Neural cell (in vitro differentiated cells): Measurements from ENCODE around the gene ST14. TPM values are rescaled to one million over a fixed set of nuclear protein-coding genes. Genes with fewer than 3 reads are reported as not detected.
"Not testable (repeated sequence)": the region's sequence is repeated elsewhere in the genome, so short reads cannot be mapped to it uniquely, and the experiment has no call there.

Experiments
- H2AFZ ChIP-seq: fragments of 200-600, 300-800 bp; sonication (generic), shearing (Covaris generic); 2 replicates; pipeline ENCODE4 v1.6.0; 2014; ENCODE audit warnings: low read depth, mild to moderate bottlenecking, antibody characterized with exemption, low read length, moderate library complexity
- H3F3A ChIP-seq: fragments of 200-600 bp; shearing (Covaris generic); 2 replicates; pipeline ENCODE4 v1.6.1; 2016; ENCODE audit warnings: mild to moderate bottlenecking, moderate library complexity, mixed read lengths, antibody characterized with exemption, low read length; ENCODE audit not compliant: insufficient read depth, poor library complexity, severe bottlenecking
- H3K27ac ChIP-seq: fragments of 200-600, 300-800 bp; sonication (generic), shearing (Covaris generic); 2 replicates; pipeline ENCODE4 v1.5.1; 2014; ENCODE audit warnings: mild to moderate bottlenecking, low read length, moderate library complexity
- H3K27me3 ChIP-seq: fragments of 300-800, 200-600 bp; sonication (generic), shearing (Covaris generic); 2 replicates; pipeline ENCODE4 v1.6.0; 2014; ENCODE audit warnings: mild to moderate bottlenecking, low read depth, low read length, moderate library complexity; ENCODE audit not compliant: insufficient read depth
- H3K36me3 ChIP-seq: fragments of 300-800, 200-600 bp; sonication (generic), shearing (Covaris generic); 2 replicates; pipeline ENCODE4 v1.5.1; 2014; ENCODE audit warnings: mild to moderate bottlenecking, antibody characterized with exemption, low read length, moderate library complexity; ENCODE audit not compliant: insufficient read depth
- H3K4me2 ChIP-seq: fragments of 300-800, 200-600 bp; sonication (generic), shearing (Covaris generic); 2 replicates; pipeline ENCODE4 v1.6.0; 2014; ENCODE audit warnings: mild to moderate bottlenecking, low read length
- H3K4me3 ChIP-seq: fragments of 300-800, 200-600 bp; sonication (generic), shearing (Covaris generic); 2 replicates; pipeline ENCODE4 v1.5.1; 2014; ENCODE audit warnings: mild to moderate bottlenecking, low read length, moderate library complexity
- H3K79me2 ChIP-seq: fragments of 200-600 bp; shearing (Covaris generic); replicated peaks from 2 replicates; pipeline ENCODE4 v1.6.0; 2014; ENCODE audit warnings: mild to moderate bottlenecking, low read length, moderate library complexity; ENCODE audit not compliant: insufficient read depth
- H3K9ac ChIP-seq: fragments of 300-800, 200-600 bp; sonication (generic), shearing (Covaris generic); 2 replicates; pipeline ENCODE4 v1.6.1; 2016; ENCODE audit warnings: mild to moderate bottlenecking, low read length, mixed read lengths
- H3K9me2 ChIP-seq: fragments of 200-600 bp; shearing (Covaris generic); 2 replicates; pipeline ENCODE4 v1.6.1; 2016; ENCODE audit warnings: mild to moderate bottlenecking, low read length, mixed read lengths; ENCODE audit not compliant: insufficient read depth
- H3K9me3 ChIP-seq: fragments of 200-600, 300-800 bp; sonication (generic), shearing (Covaris generic); 2 replicates; pipeline ENCODE4 v1.6.1; 2016; ENCODE audit warnings: mild to moderate bottlenecking, mixed run types, low read length, moderate library complexity, mixed read lengths
- H4K20me1 ChIP-seq: fragments of 200-600 bp; shearing (Covaris generic); 2 replicates; pipeline ENCODE4 v1.6.1; 2016; ENCODE audit warnings: mild to moderate bottlenecking, mixed run types; ENCODE audit not compliant: insufficient read depth
- CTCF ChIP-seq: fragments of 450-650 bp; IDR thresholded peaks from 2 replicates; pipeline ENCODE4 v1.5.1; 2014; ENCODE audit warnings: antibody characterized with exemption, mild to moderate bottlenecking, moderate library complexity; ENCODE audit not compliant: poor library complexity, severe bottlenecking
- EP300 ChIP-seq: fragments of 450-650 bp; conservative IDR thresholded peaks from 2 replicates; pipeline ENCODE4 v1.6.1; 2014; ENCODE audit warnings: antibody characterized with exemption, mild to moderate bottlenecking, moderate library complexity; ENCODE audit not compliant: poor library complexity, severe bottlenecking
- EZH2 ChIP-seq: fragments of 200-600, 300-800 bp; shearing (Covaris generic), sonication (generic); IDR thresholded peaks from 2 replicates; pipeline ENCODE4 v1.6.1; 2014; ENCODE audit warnings: antibody characterized with exemption, low read length, borderline replicate concordance, mild to moderate bottlenecking; ENCODE audit not compliant: insufficient read depth, poor library complexity, severe bottlenecking
- MXI1 ChIP-seq: fragments of 450-650 bp; conservative IDR thresholded peaks from 2 replicates; pipeline ENCODE4 v1.6.1; 2014; ENCODE audit warnings: antibody characterized with exemption, mild to moderate bottlenecking; ENCODE audit not compliant: poor library complexity, severe bottlenecking
- POLR2AphosphoS5 ChIP-seq: IDR thresholded peaks from 2 replicates; pipeline ENCODE4 v1.6.1; 2012
- RAD21 ChIP-seq: fragments of 450-650 bp; conservative IDR thresholded peaks from 2 replicates; pipeline ENCODE4 v1.6.1; 2014; ENCODE audit warnings: antibody characterized with exemption, mild to moderate bottlenecking, moderate library complexity
- SMC3 ChIP-seq: fragments of 450-650 bp; conservative IDR thresholded peaks from 2 replicates; pipeline ENCODE4 v1.6.1; 2014; ENCODE audit warnings: antibody characterized with exemption, mild to moderate bottlenecking, moderate library complexity; ENCODE audit not compliant: poor library complexity
- TAF1 ChIP-seq: IDR thresholded peaks from 2 replicates; pipeline ENCODE4 v1.6.1; 2012; ENCODE audit warnings: low read depth
- polyA plus RNA-seq: library from polyadenylated mRNA; depleted of rRNA; stranded (reverse); fragments of >200 nt; gene quantifications from 2 replicates; pipeline ENCODE4 v1.2.3, GENCODE V29; 2014
- TF ChIP-seq, protein P1 (sequence below): IDR thresholded peaks from 2 replicates; pipeline ENCODE4 v1.6.1; 2012; ENCODE audit warnings: borderline replicate concordance

The ST14 gene
- polyA plus RNA-seq, 1 donor from 2014 or later: not detected

- no peak overlapping the region for H3K9ac ChIP-seq
- TF ChIP-seq CTCF (no peak), EP300 (no peak), RAD21 (no peak), POLR2AphosphoS5 (no peak), EZH2 (no peak), TAF1 (no peak)
- no peaks in the 10 kb centered on the region for H3K9me3 ChIP-seq
- no peak overlapping the region for H3K4me3 ChIP-seq
- no peaks in the 10 kb centered on the region for H3K27me3 ChIP-seq
- H3K36me3 ChIP-seq: no peaks in the 10 kb centered on the region
- H3K4me2 ChIP-seq: no peak overlapping the region
- H3K79me2 ChIP-seq: no peaks in the 10 kb centered on the region
- no peak overlapping the region for H3K27ac ChIP-seq
- no peaks in the 10 kb centered on the region for H4K20me1 ChIP-seq
- no peaks in the 10 kb centered on the region for H3F3A ChIP-seq
- H3K9me2 ChIP-seq: no peaks in the 10 kb centered on the region
- H2AFZ ChIP-seq: no peak overlapping the region
Measured at GRCh38 chr11:130191896-130192295, 32.3 kb downstream of the ST14 start.

GRCh38 chr11:130192845-130193267 lies 33.3 kb downstream of the ST14 start:
- no peaks in the 10 kb centered on the region for H3F3A ChIP-seq
- H3K27me3 ChIP-seq: no peaks in the 10 kb centered on the region
- H3K27ac ChIP-seq: no peak overlapping the region
- no peaks in the 10 kb centered on the region for H3K9me2 ChIP-seq
- no peaks in the 10 kb centered on the region for H3K79me2 ChIP-seq
- no peaks in the 10 kb centered on the region for H4K20me1 ChIP-seq
- no peak overlapping the region for H3K9ac ChIP-seq
- no peak overlapping the region for H3K4me2 ChIP-seq
- no peak overlapping the region for H3K4me3 ChIP-seq
- no peak overlapping the region for H2AFZ ChIP-seq
- no peaks in the 10 kb centered on the region for H3K9me3 ChIP-seq
- TF ChIP-seq EP300 (no peak), MXI1 (no peak), RAD21 (no peak)
- no peaks in the 10 kb centered on the region for H3K36me3 ChIP-seq

- not testable (repeated sequence) for H4K20me1 ChIP-seq, H3K4me2 ChIP-seq, H3K27ac ChIP-seq, H3K4me3 ChIP-seq, H3K9me2 ChIP-seq, H3K79me2 ChIP-seq, H3K9me3 ChIP-seq, H3K9ac ChIP-seq, H2AFZ ChIP-seq, H3K27me3 ChIP-seq, H3F3A ChIP-seq, H3K36me3 ChIP-seq
Measured at GRCh38 chr11:130193551-130193950, 34.0 kb downstream of the ST14 start.

DNA sequence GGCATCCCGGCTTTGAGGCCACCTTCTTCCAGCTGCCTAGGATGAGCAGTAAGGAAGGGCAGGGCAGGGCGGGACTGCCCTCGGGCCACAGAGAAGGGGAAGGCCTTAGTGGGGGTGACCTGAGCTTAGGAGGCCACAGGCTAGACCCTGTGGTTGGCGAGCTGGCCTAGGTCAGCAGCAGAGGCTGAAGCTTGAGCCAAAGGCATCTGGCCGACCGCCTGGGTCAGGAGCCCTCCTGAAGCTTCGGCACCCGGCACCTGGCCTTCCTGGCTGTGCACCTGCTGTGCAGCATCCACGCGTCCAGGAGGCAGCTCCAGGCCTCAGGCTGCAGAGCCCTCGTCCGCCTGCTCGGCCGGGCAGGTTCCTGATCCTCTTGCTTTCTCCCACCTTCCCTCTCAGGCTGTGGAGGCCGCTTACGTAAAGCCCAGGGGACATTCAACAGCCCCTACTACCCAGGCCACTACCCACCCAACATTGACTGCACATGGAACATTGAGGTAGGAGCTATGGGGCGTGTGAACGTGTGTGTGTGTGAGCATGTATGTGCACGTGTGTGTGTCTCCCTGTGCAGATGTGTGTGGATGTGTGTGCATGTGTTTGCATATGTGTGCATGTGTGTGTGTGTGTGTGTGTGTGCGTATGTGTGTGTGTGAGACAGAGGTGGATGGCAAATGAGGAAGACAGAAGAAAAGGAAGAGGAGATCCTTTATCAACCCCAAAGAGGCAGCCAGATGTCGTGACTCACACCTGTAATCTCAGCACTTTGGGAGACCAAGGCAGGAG lies 34.9 kb downstream of the ST14 start:
- H3K9me3 ChIP-seq: no peaks in the 10 kb centered on the region
- H3K4me3 ChIP-seq: no peak overlapping the region
- no peaks in the 10 kb centered on the region for H4K20me1 ChIP-seq
- no peaks in the 10 kb centered on the region for H3K27me3 ChIP-seq
- H3K4me2 ChIP-seq: no peak overlapping the region
- H3K79me2 ChIP-seq: no peaks in the 10 kb centered on the region
- H3K9me2 ChIP-seq: no peaks in the 10 kb centered on the region
- TF ChIP-seq EP300 (no peak), RAD21 (no peak), MXI1 (no peak), TAF1 (no peak), POLR2AphosphoS5 (no peak), CTCF (no peak), SMC3 (no peak), EZH2 (no peak)
- TF ChIP-seq, protein P1, sequence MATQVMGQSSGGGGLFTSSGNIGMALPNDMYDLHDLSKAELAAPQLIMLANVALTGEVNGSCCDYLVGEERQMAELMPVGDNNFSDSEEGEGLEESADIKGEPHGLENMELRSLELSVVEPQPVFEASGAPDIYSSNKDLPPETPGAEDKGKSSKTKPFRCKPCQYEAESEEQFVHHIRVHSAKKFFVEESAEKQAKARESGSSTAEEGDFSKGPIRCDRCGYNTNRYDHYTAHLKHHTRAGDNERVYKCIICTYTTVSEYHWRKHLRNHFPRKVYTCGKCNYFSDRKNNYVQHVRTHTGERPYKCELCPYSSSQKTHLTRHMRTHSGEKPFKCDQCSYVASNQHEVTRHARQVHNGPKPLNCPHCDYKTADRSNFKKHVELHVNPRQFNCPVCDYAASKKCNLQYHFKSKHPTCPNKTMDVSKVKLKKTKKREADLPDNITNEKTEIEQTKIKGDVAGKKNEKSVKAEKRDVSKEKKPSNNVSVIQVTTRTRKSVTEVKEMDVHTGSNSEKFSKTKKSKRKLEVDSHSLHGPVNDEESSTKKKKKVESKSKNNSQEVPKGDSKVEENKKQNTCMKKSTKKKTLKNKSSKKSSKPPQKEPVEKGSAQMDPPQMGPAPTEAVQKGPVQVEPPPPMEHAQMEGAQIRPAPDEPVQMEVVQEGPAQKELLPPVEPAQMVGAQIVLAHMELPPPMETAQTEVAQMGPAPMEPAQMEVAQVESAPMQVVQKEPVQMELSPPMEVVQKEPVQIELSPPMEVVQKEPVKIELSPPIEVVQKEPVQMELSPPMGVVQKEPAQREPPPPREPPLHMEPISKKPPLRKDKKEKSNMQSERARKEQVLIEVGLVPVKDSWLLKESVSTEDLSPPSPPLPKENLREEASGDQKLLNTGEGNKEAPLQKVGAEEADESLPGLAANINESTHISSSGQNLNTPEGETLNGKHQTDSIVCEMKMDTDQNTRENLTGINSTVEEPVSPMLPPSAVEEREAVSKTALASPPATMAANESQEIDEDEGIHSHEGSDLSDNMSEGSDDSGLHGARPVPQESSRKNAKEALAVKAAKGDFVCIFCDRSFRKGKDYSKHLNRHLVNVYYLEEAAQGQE: no peak
- H3K36me3 ChIP-seq: no peaks in the 10 kb centered on the region
- H3F3A ChIP-seq: no peaks in the 10 kb centered on the region
- H3K9ac ChIP-seq: no peak overlapping the region
- no peak overlapping the region for H3K27ac ChIP-seq
- H2AFZ ChIP-seq: no peak overlapping the region
